Endothelial cell of umbilical vein (primary cell): Measurements from ENCODE around the gene EML4.

ENCODE experiments used
- EZH2 ChIP-seq: IDR thresholded peaks from 2 replicates; pipeline ENCODE4 v1.6.1; 2012; ENCODE audit warnings: borderline replicate concordance, low read depth, mild to moderate bottlenecking, moderate library complexity, low read length, inconsistent platforms; ENCODE audit not compliant: severe bottlenecking
- FOS ChIP-seq: IDR thresholded peaks from 2 replicates; pipeline ENCODE4 v1.6.1; 2011; ENCODE audit warnings: mild to moderate bottlenecking, low read length, moderate library complexity, borderline replicate concordance; ENCODE audit not compliant: insufficient read depth
- MAX ChIP-seq: IDR thresholded peaks from 2 replicates; pipeline ENCODE4 v1.6.1; 2011; ENCODE audit not compliant: insufficient read depth, insufficient read length
- POLR2A ChIP-seq: IDR thresholded peaks from 2 replicates; pipeline ENCODE4 v1.6.1; 2012; ENCODE audit warnings: low read depth, mild to moderate bottlenecking, control low read depth, low read length
- POLR2AphosphoS5 ChIP-seq: IDR thresholded peaks from 2 replicates; pipeline ENCODE4 v1.6.1; 2012; ENCODE audit warnings: low read depth, mild to moderate bottlenecking, control low read depth, low read length, moderate library complexity; ENCODE audit not compliant: insufficient read depth
- TF ChIP-seq, protein P1 (sequence below), 2 donors: IDR thresholded peaks; 1 replicate in 1 of 2; 2 replicates in 1 of 2; pipeline ENCODE4 v1.5.1; 2011; ENCODE audit warnings: low read length in 2 of 2, mild to moderate bottlenecking in 2 of 2, moderate library complexity in 2 of 2, control low read depth in 1 of 2, inconsistent platforms in 1 of 2, low read depth in 1 of 2; ENCODE audit not compliant: insufficient read depth in 1 of 2; ENCODE audit errors: extremely low read depth in 1 of 2

- TF ChIP-seq, protein P1, sequence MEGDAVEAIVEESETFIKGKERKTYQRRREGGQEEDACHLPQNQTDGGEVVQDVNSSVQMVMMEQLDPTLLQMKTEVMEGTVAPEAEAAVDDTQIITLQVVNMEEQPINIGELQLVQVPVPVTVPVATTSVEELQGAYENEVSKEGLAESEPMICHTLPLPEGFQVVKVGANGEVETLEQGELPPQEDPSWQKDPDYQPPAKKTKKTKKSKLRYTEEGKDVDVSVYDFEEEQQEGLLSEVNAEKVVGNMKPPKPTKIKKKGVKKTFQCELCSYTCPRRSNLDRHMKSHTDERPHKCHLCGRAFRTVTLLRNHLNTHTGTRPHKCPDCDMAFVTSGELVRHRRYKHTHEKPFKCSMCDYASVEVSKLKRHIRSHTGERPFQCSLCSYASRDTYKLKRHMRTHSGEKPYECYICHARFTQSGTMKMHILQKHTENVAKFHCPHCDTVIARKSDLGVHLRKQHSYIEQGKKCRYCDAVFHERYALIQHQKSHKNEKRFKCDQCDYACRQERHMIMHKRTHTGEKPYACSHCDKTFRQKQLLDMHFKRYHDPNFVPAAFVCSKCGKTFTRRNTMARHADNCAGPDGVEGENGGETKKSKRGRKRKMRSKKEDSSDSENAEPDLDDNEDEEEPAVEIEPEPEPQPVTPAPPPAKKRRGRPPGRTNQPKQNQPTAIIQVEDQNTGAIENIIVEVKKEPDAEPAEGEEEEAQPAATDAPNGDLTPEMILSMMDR (IDR thresholded peaks at IDR 0.05; ENCODE audit: extremely low read depth in 1 of 2, insufficient read depth in 1 of 2, low read depth in 1 of 2, low read length in 2 of 2), result no peak
- TF ChIP-seq POLR2AphosphoS5 (no peak), MAX (no peak), POLR2A (no peak), FOS (no peak), EZH2 (no peak)
Observed at GRCh38 chr2:42293019-42293418, 123.9 kb downstream of the EML4 start.
